ENCODE measurements around the gene ACP2. TPM values are rescaled to one million over a fixed set of nuclear protein-coding genes. Genes with fewer than 3 reads are reported as not detected.

ACP2 gene
- total and polyA plus RNA-seq, 4 donors = 40.3 to 94.4 (median 79.3) TPM

- Histone ChIP-seq H3K4me1 (ENCODE audit: control insufficient read depth in 4 of 4, insufficient read depth in 4 of 4, low read length in 3 of 4) (peaks cover 9 to 47% (median 37%) of the 10 kb centered on the region in 4 donors), H3K9me3 (ENCODE audit: control insufficient read depth in 4 of 4, low read length in 3 of 4) (no peaks in the 10 kb centered on the region), H3K27me3 (ENCODE audit: control insufficient read depth in 4 of 4, insufficient read depth in 4 of 4, low read length in 3 of 4) (no peaks in the 10 kb centered on the region), H3K9ac (ENCODE audit: low read depth in 1 of 2, low read length in 2 of 2) (no peak overlapping the region), H3K27ac (ENCODE audit: low read depth in 1 of 2, low read length in 2 of 2) (peak overlapping the region in 1 of 2 donors; percentile 63), H3K4me3 (ENCODE audit: low read depth in 1 of 3, low read length in 3 of 3) (no peak overlapping the region), H3K36me3 (ENCODE audit: control insufficient read depth in 4 of 4, insufficient read depth in 3 of 4, low read depth in 1 of 4, low read length in 3 of 4) (peaks cover 13 to 35% (median 35%) of the 10 kb centered on the region in 4 donors)
- no peak for DNase-seq (ENCODE audit: low spot score)
- TF ChIP-seq ZBTB33 (IDR thresholded peaks at IDR 0.05) (no peak), FOXA1 (IDR thresholded peaks at IDR 0.05) (no peak), RXRA (IDR thresholded peaks at IDR 0.05) (no peak), TAF1 (conservative IDR thresholded peaks at IDR 0.05) (no peak), NR2F2 (IDR thresholded peaks at IDR 0.05) (no peak), YY1 (IDR thresholded peaks at IDR 0.05) (no peak), GABPA (IDR thresholded peaks at IDR 0.05 in 1 of 2, conservative IDR thresholded peaks at IDR 0.05 in 1 of 2) (no peak), SP1 (IDR thresholded peaks at IDR 0.05) (no peak), RAD21 (IDR thresholded peaks at IDR 0.05) (no peak), EGR1 (IDR thresholded peaks at IDR 0.05; ENCODE audit: low read depth in 2 of 2) (no peak), ATF3 (IDR thresholded peaks at IDR 0.05) (no peak)
- TF ChIP-seq, protein P1, sequence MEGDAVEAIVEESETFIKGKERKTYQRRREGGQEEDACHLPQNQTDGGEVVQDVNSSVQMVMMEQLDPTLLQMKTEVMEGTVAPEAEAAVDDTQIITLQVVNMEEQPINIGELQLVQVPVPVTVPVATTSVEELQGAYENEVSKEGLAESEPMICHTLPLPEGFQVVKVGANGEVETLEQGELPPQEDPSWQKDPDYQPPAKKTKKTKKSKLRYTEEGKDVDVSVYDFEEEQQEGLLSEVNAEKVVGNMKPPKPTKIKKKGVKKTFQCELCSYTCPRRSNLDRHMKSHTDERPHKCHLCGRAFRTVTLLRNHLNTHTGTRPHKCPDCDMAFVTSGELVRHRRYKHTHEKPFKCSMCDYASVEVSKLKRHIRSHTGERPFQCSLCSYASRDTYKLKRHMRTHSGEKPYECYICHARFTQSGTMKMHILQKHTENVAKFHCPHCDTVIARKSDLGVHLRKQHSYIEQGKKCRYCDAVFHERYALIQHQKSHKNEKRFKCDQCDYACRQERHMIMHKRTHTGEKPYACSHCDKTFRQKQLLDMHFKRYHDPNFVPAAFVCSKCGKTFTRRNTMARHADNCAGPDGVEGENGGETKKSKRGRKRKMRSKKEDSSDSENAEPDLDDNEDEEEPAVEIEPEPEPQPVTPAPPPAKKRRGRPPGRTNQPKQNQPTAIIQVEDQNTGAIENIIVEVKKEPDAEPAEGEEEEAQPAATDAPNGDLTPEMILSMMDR (IDR thresholded peaks at IDR 0.05; ENCODE audit: low read depth, low read length, missing input control) = no peak
- TF ChIP-seq, protein P2, sequence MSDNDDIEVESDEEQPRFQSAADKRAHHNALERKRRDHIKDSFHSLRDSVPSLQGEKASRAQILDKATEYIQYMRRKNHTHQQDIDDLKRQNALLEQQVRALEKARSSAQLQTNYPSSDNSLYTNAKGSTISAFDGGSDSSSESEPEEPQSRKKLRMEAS (IDR thresholded peaks at IDR 0.05) = no peak
- 89% methylated on average over 21 of the region's 21 CpGs for WGBS
These were observed 5.9 kb downstream of the ACP2 start for GRCh38 chr11:47242596-47243192.

- Histone ChIP-seq H3K4me1 (ENCODE audit: control insufficient read depth in 4 of 4, insufficient read depth in 4 of 4, low read length in 3 of 4) (peaks cover 6 to 38% (median 29%) of the 10 kb centered on the region in 4 donors), H3K27me3 (ENCODE audit: control insufficient read depth in 4 of 4, insufficient read depth in 4 of 4, low read length in 3 of 4) (no peaks in the 10 kb centered on the region), H3K4me3 (ENCODE audit: low read depth in 1 of 3, low read length in 3 of 3) (no peak overlapping the region), H3K27ac (ENCODE audit: low read depth in 1 of 2, low read length in 2 of 2) (no peak overlapping the region), H3K9ac (ENCODE audit: low read depth in 1 of 2, low read length in 2 of 2) (no peak overlapping the region), H3K36me3 (ENCODE audit: control insufficient read depth in 4 of 4, insufficient read depth in 3 of 4, low read depth in 1 of 4, low read length in 3 of 4) (peaks cover 13 to 35% (median 35%) of the 10 kb centered on the region in 4 donors), H3K9me3 (ENCODE audit: control insufficient read depth in 4 of 4, low read length in 3 of 4) (no peaks in the 10 kb centered on the region)
- TF ChIP-seq HNF4A (conservative IDR thresholded peaks at IDR 0.05) (no peak), TAF1 (conservative IDR thresholded peaks at IDR 0.05) (no peak), JUND (IDR thresholded peaks at IDR 0.05) (no peak)
- TF ChIP-seq, protein P1 (IDR thresholded peaks at IDR 0.05; ENCODE audit: low read depth, low read length, missing input control) = no peak
- no peak for DNase-seq (ENCODE audit: low spot score)
- WGBS = 92% methylated on average over 3 of the region's 3 CpGs
These were observed 6.7 kb downstream of the ACP2 start for GRCh38 chr11:47241841-47242301.
